ENCODE data around the gene CENPA.

DNA sequence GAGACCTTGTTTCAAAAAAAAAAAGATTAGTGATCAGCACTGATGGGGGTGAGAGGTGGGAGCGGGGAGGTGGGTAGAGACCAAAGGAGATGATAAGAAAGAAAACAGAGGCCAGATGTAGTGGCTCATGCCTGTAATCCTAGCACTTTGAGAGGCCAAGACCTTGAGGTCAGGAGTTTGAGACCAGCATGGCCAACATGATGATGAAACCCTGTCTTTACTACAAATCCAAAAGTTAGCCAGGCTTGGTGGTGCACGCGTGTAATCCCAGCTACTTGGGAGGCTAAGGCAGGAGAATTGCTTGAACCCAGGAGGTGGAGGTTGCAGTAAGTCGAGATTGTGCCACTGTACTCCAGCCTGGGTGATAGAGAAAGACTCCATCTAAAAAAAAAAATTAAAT is 31.3 kb upstream of the CENPA start:
- no peak for TF ChIP-seq EZH2 (IDR thresholded peaks at IDR 0.05; ENCODE audit: borderline replicate concordance, low read length)
- TF ChIP-seq, protein P1, sequence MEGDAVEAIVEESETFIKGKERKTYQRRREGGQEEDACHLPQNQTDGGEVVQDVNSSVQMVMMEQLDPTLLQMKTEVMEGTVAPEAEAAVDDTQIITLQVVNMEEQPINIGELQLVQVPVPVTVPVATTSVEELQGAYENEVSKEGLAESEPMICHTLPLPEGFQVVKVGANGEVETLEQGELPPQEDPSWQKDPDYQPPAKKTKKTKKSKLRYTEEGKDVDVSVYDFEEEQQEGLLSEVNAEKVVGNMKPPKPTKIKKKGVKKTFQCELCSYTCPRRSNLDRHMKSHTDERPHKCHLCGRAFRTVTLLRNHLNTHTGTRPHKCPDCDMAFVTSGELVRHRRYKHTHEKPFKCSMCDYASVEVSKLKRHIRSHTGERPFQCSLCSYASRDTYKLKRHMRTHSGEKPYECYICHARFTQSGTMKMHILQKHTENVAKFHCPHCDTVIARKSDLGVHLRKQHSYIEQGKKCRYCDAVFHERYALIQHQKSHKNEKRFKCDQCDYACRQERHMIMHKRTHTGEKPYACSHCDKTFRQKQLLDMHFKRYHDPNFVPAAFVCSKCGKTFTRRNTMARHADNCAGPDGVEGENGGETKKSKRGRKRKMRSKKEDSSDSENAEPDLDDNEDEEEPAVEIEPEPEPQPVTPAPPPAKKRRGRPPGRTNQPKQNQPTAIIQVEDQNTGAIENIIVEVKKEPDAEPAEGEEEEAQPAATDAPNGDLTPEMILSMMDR (conservative IDR thresholded peaks at IDR 0.05 in 1 of 2, IDR thresholded peaks at IDR 0.05 in 1 of 2; ENCODE audit: extremely low read depth in 1 of 2, insufficient read depth in 1 of 2, low read depth in 1 of 2, low read length in 2 of 2) = no peak

All from mammary epithelial cell (primary cell).